H1 (cell line): ENCODE data around the gene IGSF9B. TPM values are rescaled to one million over a fixed set of nuclear protein-coding genes. Genes with fewer than 3 reads are reported as not detected.
A peak's percentile ranks its signal among the peaks of the same experiment; 100 is the strongest.

ENCODE experiments used
- CREB1 ChIP-seq: IDR thresholded peaks from 2 replicates; pipeline ENCODE4 v1.6.1; 2012; ENCODE audit warnings: inconsistent platforms
- KDM4A ChIP-seq: IDR thresholded peaks from one replicate; pipeline ENCODE4 v1.7.1; 2012; ENCODE audit warnings: low read depth, mild to moderate bottlenecking, moderate library complexity, low read length, inconsistent platforms; ENCODE audit not compliant: severe bottlenecking
- RAD21 ChIP-seq, 2 experiments: IDR thresholded peaks in 1 of 2; conservative IDR thresholded peaks in 1 of 2; 2 replicates each; pipeline ENCODE4 v1.6.1; 2011; ENCODE audit warnings: low read depth in 2 of 2, low read length in 2 of 2, improper control_type of control experiment in 1 of 2, inconsistent platforms in 1 of 2, mild to moderate bottlenecking in 1 of 2, moderate library complexity in 1 of 2
- polyA plus RNA-seq, 7 experiments: library from polyadenylated mRNA; depleted of rRNA in 3 of 7; stranded (reverse) in 5 of 7; unstranded in 2 of 7; fragments of >200 nt in 5 of 7; fragments of 200-250 nt in 2 of 7; gene quantifications; 1 replicate in 5 of 7; 2 replicates in 1 of 7; 4 replicates in 1 of 7; pipeline versions ENCODE4 v1.2.1 to v1.2.3, GENCODE V29; 2011 to 2013; ENCODE audit warnings: missing spikeins in 2 of 7, mixed read lengths in 2 of 7
- total RNA-seq: library from RNA; stranded (reverse); fragmentation: NEBNext Ultra II Directional; extraction: Animal tissue kit (Norgen Biotek cat#: 25700); gene quantifications from 2 replicates; pipeline ENCODE4 v1.2.1, GENCODE V29; 2021
- TF ChIP-seq, protein P1 (sequence below): IDR thresholded peaks from 2 replicates; pipeline ENCODE4 v1.6.1; 2011; ENCODE audit warnings: low read length, improper control_type of control experiment

The IGSF9B gene
- total and polyA plus RNA-seq, 2 of the 8 experiments (the other 6 are each of a cell fraction or from before 2014, with no cell fraction given), result 16.5 to 49.2 TPM

DNA sequence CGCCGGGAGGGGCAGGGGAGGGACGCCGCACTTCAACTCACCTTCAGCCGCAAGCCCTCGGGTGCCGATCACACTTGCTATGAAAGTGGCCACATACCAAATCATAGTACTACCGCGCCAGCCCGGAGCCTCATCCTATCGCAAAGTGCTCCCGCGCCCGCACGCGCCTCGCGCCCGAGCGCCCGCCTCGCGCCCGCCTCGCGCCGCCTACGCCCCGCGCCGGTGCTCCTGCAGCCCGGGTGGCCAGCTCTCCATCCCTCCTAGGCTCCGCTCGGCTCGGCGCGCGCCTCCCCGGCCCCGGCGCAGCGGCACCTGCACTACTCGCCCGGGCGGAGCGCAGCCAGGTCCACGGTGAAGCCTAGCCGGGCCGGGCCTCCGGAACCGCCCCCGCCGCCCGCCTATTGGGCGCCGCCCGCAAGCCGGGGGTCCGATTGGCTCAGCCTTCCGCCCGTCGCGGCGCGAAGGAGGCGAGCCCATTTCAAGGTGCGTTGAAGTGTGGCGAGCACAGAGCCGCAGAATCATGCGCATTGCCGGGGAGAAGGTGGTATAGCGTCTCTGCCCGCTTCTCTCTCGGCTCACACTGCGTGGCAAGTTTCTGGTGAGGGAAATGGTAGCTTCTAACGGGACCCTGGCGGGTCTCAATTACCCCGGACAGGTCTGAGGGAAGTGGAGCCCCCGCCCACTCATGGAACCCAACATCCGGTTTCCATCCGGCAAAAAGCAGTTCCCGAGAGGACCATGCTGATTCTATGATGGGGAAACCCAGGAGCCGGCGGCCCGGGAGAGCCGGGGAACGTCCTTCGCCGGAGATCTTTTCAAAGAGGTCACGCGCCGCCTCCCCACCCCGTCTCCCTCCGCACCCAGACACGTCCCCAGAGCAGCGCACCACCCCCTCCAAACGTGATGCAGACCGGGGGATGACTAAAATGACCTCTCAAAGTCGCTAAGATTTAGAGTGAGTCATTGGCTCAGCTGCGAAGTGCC, at the start of gene IGSF9B (continued):
- TF ChIP-seq, protein P1, sequence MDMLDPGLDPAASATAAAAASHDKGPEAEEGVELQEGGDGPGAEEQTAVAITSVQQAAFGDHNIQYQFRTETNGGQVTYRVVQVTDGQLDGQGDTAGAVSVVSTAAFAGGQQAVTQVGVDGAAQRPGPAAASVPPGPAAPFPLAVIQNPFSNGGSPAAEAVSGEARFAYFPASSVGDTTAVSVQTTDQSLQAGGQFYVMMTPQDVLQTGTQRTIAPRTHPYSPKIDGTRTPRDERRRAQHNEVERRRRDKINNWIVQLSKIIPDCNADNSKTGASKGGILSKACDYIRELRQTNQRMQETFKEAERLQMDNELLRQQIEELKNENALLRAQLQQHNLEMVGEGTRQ, result no peak
- no peak for TF ChIP-seq RAD21 (IDR thresholded peaks at IDR 0.05 in 1 of 2, conservative IDR thresholded peaks at IDR 0.05 in 1 of 2; ENCODE audit: low read depth in 2 of 2, low read length in 2 of 2)
- peak; percentile 99 for TF ChIP-seq KDM4A
- TF ChIP-seq CREB1, result 0 out of 2 replicates have a peak, but pooled peaks have one; percentile 16
